Right forelimb (tissue), 1 donor: ENCODE results near the gene NLRP14.

ENCODE experiments used
- DNase-seq: peaks from one replicate; pipeline ENCODE4 v3.0.0-alpha.2; 2018

Gene NLRP14

GRCh38 chr11:7056828-7057513, 36.7 kb downstream of the NLRP14 start:
- no peak for DNase-seq

GRCh38 chr11:7057641-7058040, 37.4 kb downstream of the NLRP14 start:
- DNase-seq: no peak

GRCh38 chr11:7060868-7061267, 40.6 kb downstream of the NLRP14 start:
- no peak for DNase-seq

- no peak for DNase-seq
Observed at GRCh38 chr11:7062534-7062933, 42.3 kb downstream of the NLRP14 start.

GRCh38 chr11:7072401-7073028, 52.2 kb downstream of the NLRP14 start:
- no peak for DNase-seq

- DNase-seq: no peak
Observed at GRCh38 chr11:7077101-7077500, 56.8 kb downstream of the NLRP14 start.

- no peak for DNase-seq
Observed at GRCh38 chr11:7079545-7080135, 59.4 kb downstream of the NLRP14 start.

GRCh38 chr11:7080900-7081299, 60.6 kb downstream of the NLRP14 start:
- no peak for DNase-seq

- no peak for DNase-seq
Observed at GRCh38 chr11:7081441-7081840, 61.2 kb downstream of the NLRP14 start.

GRCh38 chr11:7088921-7089320, 68.6 kb downstream of the NLRP14 start, which contains the start of gene RBMXL2:
RBMXL2 (plus strand) TSS chr11:7088998; CDS start chr11:7089121, 123 bp downstream.
- no peak for DNase-seq

GRCh38 chr11:7089328-7090251, 69.3 kb downstream of the NLRP14 start:
- DNase-seq: no peak

GRCh38 chr11:7098235-7098832, 78.1 kb downstream of the NLRP14 start:
- DNase-seq: no peak

- no peak for DNase-seq
Observed at GRCh38 chr11:7115780-7116179, 95.5 kb downstream of the NLRP14 start.

- no peak for DNase-seq
Observed at GRCh38 chr11:7116370-7116769, 96.1 kb downstream of the NLRP14 start.
